HG02870 (cell line): ENCODE measurements around the gene PDK2.

Experiments
- ATAC-seq: cut with Tn5 transposase; IDR thresholded peaks from one replicate; pipeline ENCODE4 v1.9.1; 2021; ENCODE audit warnings: mild to moderate bottlenecking, moderate library complexity; ENCODE audit not compliant: unreplicated experiment

Gene PDK2

GRCh38 chr17:50099003-50099402, 3.9 kb downstream of the PDK2 start:
- ATAC-seq, result no peak

DNA sequence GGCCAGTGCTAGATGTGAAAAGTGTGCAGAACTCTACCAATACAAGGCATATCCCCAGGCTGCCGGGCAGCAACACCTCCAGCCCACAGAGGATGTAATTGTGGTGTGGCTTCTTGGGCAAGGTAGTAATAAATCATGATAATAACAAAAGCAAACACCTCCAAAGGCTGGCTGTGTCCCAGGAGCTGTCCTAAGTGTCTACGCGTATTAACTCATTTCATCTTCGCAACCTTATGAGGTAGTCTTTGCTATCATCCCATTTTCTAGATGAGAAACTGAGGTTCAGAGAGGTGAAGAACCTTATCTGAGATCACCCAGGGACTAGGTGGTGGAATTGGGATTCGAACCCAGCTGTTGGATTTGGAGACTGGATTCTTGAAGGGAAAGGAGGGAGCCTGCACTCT, 5.3 kb downstream of the PDK2 start:
- no peak for ATAC-seq

GRCh38 chr17:50100921-50101345, 5.8 kb downstream of the PDK2 start:
- ATAC-seq, result no peak

DNA sequence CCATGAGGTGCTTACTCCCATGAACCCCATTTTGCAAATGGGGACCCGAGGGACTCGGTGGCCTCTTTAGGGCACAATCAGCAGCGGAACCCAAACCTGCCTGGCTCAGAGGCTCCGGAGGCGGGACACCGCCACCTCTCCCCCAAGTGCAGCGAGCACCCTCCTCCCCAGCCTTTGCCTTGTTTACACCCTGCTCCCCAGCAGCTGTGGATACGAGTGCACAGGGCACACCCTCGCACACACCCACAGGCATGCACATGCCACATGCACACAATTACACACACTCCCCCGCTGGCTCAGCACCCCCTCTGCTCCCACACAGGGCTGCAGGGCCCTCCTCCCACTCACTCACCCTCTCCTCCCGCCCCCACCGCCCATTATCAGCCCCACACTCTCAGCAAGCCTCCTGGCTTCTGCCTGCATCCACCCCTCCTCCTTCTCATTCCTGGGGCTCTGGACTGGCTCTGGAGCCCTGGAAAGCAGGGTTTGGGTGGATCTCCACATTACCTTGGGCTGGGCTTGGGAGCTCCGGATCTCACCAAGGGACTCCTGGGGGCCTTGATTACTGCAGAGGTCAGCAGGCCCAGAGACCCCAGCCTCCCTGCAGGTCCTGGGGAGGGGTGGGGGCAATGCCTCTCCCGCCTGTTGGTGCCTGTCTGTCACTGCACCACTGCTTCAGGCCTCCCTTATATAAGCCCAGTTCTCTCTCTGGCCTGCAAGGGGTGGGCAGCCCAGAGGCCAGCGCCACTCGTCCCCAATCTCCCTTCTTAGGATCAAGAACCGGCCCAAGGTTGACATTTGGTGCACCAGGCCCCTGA, 6.4 kb downstream of the PDK2 start:
- ATAC-seq, result no peak

GRCh38 chr17:50102164-50102991, 7.2 kb downstream of the PDK2 start:
- no peak for ATAC-seq

DNA sequence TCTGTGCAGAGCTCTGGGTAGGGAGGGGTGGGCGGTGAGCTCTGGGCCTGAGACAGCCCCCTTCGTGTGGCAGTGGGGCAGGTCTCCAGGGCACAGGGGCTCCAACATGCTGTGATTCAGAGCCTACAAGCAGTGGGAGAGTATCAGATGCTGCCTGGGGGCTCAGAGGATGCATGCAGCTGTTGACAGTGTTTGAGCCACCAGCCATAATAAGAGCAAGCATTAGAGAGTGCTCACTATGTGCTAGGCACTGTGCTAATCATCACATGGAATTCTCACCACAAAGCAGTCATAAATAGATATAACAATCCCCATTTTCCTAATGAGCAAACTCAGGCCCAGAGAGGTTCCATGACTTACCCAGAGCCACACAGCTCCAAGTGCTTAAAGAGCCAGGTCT, 8.1 kb downstream of the PDK2 start:
- no peak for ATAC-seq

DNA sequence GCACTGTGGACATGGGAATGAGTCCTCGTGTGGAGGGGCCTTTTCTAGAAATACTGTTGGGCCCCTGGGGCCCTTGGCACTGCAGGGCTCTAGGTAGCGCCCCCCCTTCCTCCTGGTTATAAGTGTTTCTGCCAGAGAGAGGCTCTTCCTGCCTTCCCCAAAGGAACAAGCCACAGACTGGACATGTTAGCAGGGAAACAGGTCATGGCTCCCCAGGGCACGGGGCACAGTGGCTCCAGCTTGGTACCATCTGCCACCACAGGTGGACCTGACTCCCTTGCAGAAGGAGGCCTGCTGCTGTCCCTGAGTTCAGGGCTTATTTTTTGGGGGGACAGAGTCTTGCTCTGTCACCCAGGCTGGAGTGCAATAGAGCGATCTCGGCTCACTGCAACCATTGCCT, 8.8 kb downstream of the PDK2 start:
- no peak for ATAC-seq

- no peak for ATAC-seq
These were observed 10.7 kb downstream of the PDK2 start for GRCh38 chr17:50105811-50106210.

DNA sequence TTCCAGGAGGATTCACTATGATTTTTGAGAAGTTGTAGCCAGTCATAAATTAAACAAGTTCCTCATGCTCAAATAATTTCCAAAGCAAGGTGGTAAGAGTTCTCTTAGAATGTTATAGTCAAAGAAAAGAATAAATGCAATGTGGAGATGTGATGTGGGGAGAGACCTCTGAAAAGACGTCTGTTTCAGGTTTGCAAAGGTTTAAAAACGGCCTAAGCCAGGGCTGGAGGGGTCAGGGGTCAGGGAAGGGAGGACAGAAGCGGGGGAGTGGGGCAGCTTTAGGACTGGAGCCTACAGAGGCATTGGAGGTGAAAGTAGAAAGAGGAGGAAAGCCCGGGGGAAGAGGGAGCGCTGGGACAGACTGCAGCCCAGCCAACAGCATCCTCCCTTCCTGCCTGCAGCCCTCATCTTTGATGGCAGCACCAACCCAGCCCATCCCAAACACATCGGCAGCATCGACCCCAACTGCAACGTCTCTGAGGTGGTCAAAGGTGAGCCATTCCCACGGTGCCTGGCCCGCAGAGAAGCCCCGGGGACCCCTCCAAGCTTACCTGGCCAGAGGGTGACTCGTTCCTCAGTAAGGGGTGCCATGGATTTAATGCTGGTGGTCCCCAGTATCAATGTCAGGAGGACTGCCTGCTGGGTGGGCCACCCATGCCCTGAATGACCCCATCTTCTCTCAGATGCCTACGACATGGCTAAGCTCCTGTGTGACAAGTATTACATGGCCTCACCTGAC, 11.4 kb downstream of the PDK2 start:
- ATAC-seq, result no peak

- no peak for ATAC-seq
These were observed 12.8 kb downstream of the PDK2 start for GRCh38 chr17:50107790-50108414.

GRCh38 chr17:50108556-50108955, 13.4 kb downstream of the PDK2 start:
- ATAC-seq, result no peak

DNA sequence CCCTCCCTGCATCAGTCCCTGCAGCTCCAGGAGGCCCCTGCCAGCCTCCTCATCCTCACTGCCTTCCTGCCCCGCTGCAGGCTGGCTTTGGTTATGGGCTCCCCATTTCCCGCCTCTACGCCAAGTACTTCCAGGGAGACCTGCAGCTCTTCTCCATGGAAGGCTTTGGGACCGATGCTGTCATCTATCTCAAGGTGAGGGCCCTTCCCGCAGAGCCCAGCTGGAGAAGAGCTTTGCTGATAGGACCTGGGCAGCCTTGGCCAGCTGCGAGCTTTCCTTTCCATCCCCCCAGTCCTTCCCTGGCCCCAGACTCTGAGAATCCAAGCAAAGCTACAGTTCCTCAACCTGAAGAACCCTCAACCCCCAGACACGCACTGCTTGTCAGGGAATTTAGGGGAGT, 14.1 kb downstream of the PDK2 start:
- no peak for ATAC-seq

- no peak for ATAC-seq
These were observed 14.6 kb downstream of the PDK2 start for GRCh38 chr17:50109785-50110184.

- no peak for ATAC-seq
These were observed 15.6 kb downstream of the PDK2 start for GRCh38 chr17:50110591-50111349.

GRCh38 chr17:50111673-50112655, 16.8 kb downstream of the PDK2 start:
- ATAC-seq, result no peak

GRCh38 chr17:50112694-50113093, 17.5 kb downstream of the PDK2 start:
- ATAC-seq, result no peak

DNA sequence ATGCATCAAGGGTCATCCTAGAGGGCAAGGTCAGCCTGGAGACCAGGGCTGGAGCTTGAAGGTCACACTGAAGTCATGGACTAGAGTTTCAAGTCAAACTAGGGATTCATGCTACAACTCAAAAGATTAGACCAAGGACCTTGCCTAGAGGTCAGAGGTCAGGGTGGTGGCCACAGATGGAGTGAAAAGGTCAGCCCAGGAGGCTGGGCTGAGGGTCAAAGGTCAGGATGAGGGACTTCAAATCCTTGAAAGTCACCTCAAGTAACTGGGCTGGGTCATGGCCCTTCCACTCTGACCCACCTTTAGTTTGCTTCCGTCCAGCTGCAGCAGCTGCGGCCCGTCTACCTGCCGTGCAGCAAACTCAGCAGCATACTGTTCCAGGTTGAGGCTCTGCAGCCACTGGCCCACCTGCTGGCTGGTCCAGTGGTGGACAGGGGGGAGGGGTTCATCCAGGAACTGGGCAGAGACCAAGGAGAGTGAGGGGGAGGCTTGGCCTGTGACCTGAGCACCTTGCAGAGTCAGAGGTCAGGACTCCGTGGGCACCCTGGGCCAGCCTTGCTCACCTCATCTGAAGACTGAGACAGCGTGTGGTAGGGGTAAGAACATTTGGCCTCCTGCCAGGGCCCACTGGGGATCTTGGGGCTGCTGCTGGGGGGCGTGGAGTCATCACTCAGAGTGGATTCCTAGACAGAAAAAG, 18.6 kb downstream of the PDK2 start:
- no peak for ATAC-seq

DNA sequence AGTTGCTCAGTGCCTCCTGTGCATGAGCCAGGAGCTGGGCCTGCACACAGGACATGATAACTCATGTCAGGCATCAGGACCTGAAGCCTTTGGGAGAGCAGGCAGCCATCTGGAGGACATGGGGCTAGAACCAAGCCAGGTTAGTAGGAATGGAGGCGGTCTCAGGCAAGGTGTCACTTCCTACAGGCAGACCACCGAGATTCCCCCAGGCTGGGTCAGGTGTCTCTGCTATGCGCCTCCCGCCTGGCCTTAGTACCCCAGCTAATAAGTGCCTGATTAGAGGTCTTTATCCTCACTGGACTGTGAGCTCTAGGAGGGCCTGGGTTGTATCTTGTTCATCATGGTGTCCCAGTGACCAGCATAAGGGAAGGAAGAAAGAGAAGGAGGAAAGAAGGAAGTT, 19.2 kb downstream of the PDK2 start:
- ATAC-seq, result no peak
